GM06990 (cell line): Measurements from ENCODE around the gene C11orf54.
A peak's percentile ranks its signal among the peaks of the same experiment; 100 is the strongest.

Source experiments
- DNase-seq: peaks from one replicate; pipeline ENCODE4 v3.0.0-alpha.2; 2011; ENCODE audit not compliant: insufficient read length; ENCODE audit errors: extremely low read depth
- H3K27me3 ChIP-seq: replicated peaks from 2 replicates; pipeline ENCODE4 v1.6.0; 2011; ENCODE audit warnings: low read length; ENCODE audit not compliant: control insufficient read depth, insufficient read depth
- H3K36me3 ChIP-seq: 2 replicates; pipeline ENCODE4 v1.5.1; 2011; ENCODE audit warnings: low read length; ENCODE audit not compliant: control insufficient read depth, insufficient read depth
- H3K4me3 ChIP-seq: replicated peaks from 2 replicates; pipeline ENCODE4 v1.5.1; 2011; ENCODE audit warnings: low read depth, mild to moderate bottlenecking, control low read depth, low read length
- TF ChIP-seq, protein P1 (sequence below): IDR thresholded peaks from 2 replicates; pipeline ENCODE4 v1.5.1; 2011; ENCODE audit warnings: low read length, control low read depth, mild to moderate bottlenecking, inconsistent platforms; ENCODE audit not compliant: insufficient read depth, poor library complexity, severe bottlenecking

Gene C11orf54

DNA sequence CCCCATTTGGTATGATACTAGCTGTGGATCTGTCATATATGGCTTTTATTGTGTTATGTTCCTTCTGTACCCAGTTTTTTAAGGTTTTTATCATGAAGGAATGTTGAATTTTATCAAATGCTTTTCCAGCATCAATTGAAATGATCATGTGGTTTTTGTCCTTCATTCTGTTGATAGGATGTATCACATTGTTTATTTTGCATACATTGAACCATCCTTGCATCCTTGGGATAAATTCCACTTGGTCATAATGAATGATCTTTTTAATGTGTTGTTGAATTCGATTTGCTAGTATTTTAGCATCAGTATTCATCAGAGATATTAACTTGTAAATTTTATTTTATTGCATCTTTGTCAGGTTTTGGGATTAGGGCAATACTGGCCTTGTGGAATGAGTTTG lies 31.2 kb upstream of the C11orf54 start:
- TF ChIP-seq, protein P1, sequence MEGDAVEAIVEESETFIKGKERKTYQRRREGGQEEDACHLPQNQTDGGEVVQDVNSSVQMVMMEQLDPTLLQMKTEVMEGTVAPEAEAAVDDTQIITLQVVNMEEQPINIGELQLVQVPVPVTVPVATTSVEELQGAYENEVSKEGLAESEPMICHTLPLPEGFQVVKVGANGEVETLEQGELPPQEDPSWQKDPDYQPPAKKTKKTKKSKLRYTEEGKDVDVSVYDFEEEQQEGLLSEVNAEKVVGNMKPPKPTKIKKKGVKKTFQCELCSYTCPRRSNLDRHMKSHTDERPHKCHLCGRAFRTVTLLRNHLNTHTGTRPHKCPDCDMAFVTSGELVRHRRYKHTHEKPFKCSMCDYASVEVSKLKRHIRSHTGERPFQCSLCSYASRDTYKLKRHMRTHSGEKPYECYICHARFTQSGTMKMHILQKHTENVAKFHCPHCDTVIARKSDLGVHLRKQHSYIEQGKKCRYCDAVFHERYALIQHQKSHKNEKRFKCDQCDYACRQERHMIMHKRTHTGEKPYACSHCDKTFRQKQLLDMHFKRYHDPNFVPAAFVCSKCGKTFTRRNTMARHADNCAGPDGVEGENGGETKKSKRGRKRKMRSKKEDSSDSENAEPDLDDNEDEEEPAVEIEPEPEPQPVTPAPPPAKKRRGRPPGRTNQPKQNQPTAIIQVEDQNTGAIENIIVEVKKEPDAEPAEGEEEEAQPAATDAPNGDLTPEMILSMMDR: no peak
- Histone ChIP-seq H3K4me3 (no peak overlapping the region), H3K36me3 (peaks cover 4% of the 10 kb centered on the region), H3K27me3 (no peaks in the 10 kb centered on the region)
- no peak for DNase-seq

DNA sequence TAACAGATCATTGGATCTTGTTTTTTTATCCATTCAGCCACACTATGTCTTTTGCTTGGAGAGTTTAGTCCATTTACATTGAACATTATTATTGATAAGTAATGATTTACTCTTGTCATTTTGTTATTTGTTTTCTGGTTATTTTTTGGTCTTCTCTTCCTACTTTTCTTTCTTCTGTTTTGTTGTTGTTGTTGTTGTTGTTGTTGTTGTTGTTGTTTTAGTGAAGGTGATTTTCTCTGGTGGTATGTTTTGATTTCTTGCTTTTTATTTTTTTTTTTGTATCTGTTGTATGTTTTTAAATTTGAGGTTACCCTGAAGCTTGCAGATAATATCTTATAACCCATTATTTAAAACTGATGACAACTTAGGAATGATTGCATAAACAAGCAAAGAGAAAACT lies 28.8 kb upstream of the C11orf54 start:
- no peak for DNase-seq
- H3K36me3 ChIP-seq: peaks cover 7% of the 10 kb centered on the region
- no peaks in the 10 kb centered on the region for H3K27me3 ChIP-seq
- TF ChIP-seq, protein P1: no peak
- no peak overlapping the region for H3K4me3 ChIP-seq

DNA sequence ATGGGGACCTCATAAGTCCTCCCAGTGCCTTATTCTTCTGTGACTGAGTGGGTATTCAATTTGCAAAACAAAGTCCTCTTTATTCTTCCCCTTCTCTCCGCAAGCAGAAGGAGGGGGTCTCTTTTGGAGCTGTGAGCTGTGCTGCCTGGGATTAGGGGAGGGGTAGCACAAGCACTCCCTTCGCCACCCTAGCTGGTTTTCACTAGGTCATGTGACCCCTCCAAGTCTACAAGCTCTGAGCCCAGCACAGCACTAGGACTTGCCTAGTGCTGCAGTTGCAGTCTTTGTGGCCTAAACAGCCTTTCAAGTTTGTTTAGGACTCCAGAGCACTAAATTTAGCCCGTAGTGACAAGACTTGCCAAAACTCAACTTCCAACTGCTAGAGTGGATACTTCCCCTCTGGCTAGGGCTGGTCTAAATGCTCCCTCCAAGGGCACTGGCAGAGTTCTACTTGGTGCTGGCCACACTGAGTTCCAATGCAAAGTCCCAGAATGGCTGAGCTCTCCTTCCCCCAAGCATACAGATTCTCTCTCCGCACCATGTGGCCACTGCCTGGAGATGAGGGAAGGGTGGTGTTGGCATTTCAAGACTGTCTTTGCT lies 25.6 kb upstream of the C11orf54 start:
- H3K4me3 ChIP-seq: no peak overlapping the region
- TF ChIP-seq, protein P1: no peak
- DNase-seq: no peak
- no peaks in the 10 kb centered on the region for H3K27me3 ChIP-seq
- H3K36me3 ChIP-seq: peaks cover 8% of the 10 kb centered on the region

DNA sequence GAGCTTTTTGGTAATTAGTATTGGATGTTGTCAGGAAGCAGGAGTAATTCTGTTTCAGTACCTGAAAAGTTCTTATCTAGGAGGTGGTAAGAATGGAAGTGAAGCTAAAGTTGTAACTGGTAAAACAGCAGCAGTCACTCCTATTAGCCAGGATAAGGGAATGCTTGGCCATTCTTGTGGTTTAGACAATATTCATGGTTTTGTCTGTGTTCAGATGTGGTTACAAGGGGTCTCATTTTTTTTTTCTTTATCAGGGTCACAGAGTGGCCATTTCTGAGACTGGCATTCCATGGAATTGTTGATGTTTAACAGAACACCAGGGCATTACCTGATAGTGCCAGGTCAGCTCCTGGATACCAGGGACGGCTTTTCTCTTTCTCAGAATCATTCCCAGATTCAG lies 24.0 kb upstream of the C11orf54 start:
- H3K4me3 ChIP-seq: no peak overlapping the region
- peaks cover 8% of the 10 kb centered on the region for H3K36me3 ChIP-seq
- TF ChIP-seq, protein P1: no peak
- H3K27me3 ChIP-seq: no peaks in the 10 kb centered on the region
- DNase-seq: no peak

DNA sequence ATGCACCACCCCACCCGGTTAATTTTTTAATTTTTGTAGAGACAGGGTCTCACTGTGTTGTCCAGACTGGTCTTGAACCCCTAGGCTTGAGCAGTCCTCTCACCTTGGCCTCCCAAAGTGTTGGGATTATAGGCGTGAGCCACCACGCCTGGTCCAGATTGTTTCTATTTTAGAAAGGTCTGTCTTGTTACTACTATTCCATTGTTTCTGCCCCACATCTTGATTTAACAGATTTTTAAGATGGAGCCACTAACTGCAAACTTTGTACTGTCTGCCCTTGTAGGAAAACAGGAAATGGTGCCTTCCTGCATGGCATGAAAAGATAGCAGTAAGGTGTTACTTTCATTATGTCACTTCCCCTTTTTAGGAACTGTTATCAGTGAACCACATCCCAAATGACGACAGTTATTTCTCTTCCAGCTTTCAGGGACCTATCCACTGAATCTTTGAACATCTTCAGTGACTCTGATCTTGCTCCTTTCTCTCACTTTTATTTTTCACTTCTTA lies 23.4 kb upstream of the C11orf54 start:
- peak; percentile 43 for DNase-seq
- H3K36me3 ChIP-seq: peaks cover 8% of the 10 kb centered on the region
- H3K4me3 ChIP-seq: no peak overlapping the region
- no peaks in the 10 kb centered on the region for H3K27me3 ChIP-seq
- TF ChIP-seq, protein P1: no peak

DNA sequence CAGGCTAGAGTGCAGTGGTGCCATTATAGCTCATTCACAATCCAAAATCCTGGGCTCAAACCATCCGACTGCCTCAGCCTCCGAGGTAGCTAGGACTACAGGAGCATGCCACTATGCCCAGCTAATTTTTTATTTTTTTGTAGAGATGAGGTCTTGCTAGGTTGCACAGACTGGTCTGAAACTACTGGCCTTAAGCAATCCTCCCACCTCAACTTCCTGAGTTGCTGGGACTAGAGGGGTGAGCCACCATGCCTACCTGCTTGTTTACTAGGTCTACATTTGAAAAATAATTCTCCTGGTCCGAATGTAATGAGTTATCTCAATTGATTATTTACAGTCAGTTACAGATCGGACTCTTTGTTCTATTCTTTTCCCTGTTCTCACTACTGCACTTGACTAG lies 22.2 kb upstream of the C11orf54 start:
- H3K36me3 ChIP-seq: peaks cover 10% of the 10 kb centered on the region
- TF ChIP-seq, protein P1: no peak

More for the DNA sequence above, 22.2 kb upstream of the C11orf54 start:
- no peaks in the 10 kb centered on the region for H3K27me3 ChIP-seq
- no peak overlapping the region for H3K4me3 ChIP-seq
- DNase-seq: no peak
